Measurements from ENCODE around the gene CHRNE.

CHRNE gene

DNA sequence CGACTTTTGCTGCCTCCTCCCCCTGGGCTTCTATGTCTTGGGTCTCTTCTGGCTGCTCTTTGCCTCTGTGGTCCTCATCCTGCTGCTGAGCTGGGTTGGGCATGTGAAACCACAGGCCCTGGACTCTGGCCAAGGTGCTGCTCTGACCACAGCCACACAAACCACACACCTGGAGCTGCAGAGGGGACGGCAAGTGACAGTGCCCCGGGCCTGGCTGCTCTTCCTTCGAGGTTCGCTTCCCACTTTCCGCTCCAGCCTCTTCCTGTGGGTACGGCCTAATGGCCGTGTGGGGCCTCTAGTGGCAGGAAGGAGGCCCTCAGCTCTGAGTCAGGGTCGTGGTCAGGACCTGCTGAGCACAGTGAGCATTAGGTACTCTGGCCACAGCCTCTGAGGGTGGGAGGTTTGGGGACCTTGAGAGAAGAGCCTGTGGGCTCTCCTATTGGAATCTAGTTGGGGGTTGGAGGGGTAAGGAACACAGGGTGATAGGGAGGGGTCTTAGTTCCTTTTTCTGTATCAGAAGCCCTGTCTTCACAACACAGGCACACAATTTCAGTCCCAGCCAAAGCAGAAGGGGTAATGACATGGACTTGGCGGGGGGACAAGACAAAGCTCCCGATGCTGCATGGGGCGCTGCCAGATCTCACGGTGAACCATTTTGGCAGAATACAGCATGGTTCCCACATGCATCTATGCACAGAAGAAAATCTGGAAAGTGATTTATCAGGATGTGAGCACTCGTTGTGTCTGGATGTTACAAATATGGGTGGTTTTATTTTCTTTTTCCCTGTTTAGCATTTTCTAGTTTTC is 31.5 kb upstream of the CHRNE start:
- Histone ChIP-seq H3K79me2 (ENCODE audit: insufficient read depth, low read length) (peaks cover 30% of the 10 kb centered on the region), H3K4me3 (ENCODE audit: low read length, poor library complexity, severe bottlenecking) (peak overlapping the region; percentile 50), H3K9ac (ENCODE audit: low read depth, low read length, poor library complexity, severe bottlenecking) (peak overlapping the region; percentile 52), H3K9me2 (replicated peaks; ENCODE audit: low read depth, low read length) (no peaks in the 10 kb centered on the region), H3K27me3 (ENCODE audit: insufficient read depth, low read length, poor library complexity, severe bottlenecking) (no peaks in the 10 kb centered on the region), H3K36me3 (ENCODE audit: insufficient read depth, low read length) (no peaks in the 10 kb centered on the region), H2AFZ (ENCODE audit: low read length) (no peak overlapping the region), H3K4me2 (ENCODE audit: low read depth, low read length, poor library complexity, severe bottlenecking) (peak overlapping the region; percentile 80), H3K4me1 (ENCODE audit: insufficient read depth, low read length, poor library complexity, severe bottlenecking) (peaks cover 47% of the 10 kb centered on the region), H3F3A (ENCODE audit: low read depth) (peaks cover 6% of the 10 kb centered on the region; the same call in 1 of the 2 replicates), H4K20me1 (ENCODE audit: insufficient read depth, low read length, poor library complexity, severe bottlenecking) (peaks cover 3% of the 10 kb centered on the region), H3K9me3 (ENCODE audit: insufficient read depth, low read depth, low read length) (no peaks in the 10 kb centered on the region)
- TF ChIP-seq, protein P1, sequence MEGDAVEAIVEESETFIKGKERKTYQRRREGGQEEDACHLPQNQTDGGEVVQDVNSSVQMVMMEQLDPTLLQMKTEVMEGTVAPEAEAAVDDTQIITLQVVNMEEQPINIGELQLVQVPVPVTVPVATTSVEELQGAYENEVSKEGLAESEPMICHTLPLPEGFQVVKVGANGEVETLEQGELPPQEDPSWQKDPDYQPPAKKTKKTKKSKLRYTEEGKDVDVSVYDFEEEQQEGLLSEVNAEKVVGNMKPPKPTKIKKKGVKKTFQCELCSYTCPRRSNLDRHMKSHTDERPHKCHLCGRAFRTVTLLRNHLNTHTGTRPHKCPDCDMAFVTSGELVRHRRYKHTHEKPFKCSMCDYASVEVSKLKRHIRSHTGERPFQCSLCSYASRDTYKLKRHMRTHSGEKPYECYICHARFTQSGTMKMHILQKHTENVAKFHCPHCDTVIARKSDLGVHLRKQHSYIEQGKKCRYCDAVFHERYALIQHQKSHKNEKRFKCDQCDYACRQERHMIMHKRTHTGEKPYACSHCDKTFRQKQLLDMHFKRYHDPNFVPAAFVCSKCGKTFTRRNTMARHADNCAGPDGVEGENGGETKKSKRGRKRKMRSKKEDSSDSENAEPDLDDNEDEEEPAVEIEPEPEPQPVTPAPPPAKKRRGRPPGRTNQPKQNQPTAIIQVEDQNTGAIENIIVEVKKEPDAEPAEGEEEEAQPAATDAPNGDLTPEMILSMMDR (conservative IDR thresholded peaks at IDR 0.05; ENCODE audit: low read length), result peak; percentile 58
- no peak for TF ChIP-seq EZH2phosphoT487 (IDR thresholded peaks at IDR 0.05; ENCODE audit: borderline replicate concordance)

DNA sequence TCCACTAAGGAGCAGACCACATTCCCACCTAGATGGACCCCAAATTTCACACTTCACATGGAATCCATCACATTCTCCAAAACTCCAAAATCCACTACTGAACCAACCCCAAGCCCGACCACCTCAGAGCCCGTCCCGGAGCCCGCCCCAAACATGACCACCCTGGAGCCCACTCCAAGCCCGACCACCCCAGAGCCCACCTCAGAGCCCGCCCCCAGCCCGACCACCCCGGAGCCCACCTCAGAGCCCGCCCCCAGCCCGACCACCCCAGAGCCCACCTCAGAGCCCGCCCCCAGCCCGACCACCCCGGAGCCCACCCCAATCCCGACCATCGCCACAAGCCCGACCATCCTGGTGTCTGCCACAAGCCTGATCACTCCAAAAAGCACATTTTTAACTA is 30.7 kb upstream of the CHRNE start:
- Histone ChIP-seq H3K9me2 (replicated peaks; ENCODE audit: low read depth, low read length) (no peaks in the 10 kb centered on the region), H4K20me1 (ENCODE audit: insufficient read depth, low read length, poor library complexity, severe bottlenecking) (no peaks in the 10 kb centered on the region), H3K9ac (ENCODE audit: low read depth, low read length, poor library complexity, severe bottlenecking) (peak overlapping the region; percentile 52), H3F3A (ENCODE audit: low read depth) (peaks cover 6% of the 10 kb centered on the region; the same call in 1 of the 2 replicates), H3K4me3 (ENCODE audit: low read length, poor library complexity, severe bottlenecking) (peak overlapping the region; percentile 50), H3K27me3 (ENCODE audit: insufficient read depth, low read length, poor library complexity, severe bottlenecking) (no peaks in the 10 kb centered on the region), H3K36me3 (ENCODE audit: insufficient read depth, low read length) (no peaks in the 10 kb centered on the region), H2AFZ (ENCODE audit: low read length) (no peak overlapping the region), H3K4me2 (ENCODE audit: low read depth, low read length, poor library complexity, severe bottlenecking) (peak overlapping the region; percentile 80), H3K4me1 (ENCODE audit: insufficient read depth, low read length, poor library complexity, severe bottlenecking) (peaks cover 42% of the 10 kb centered on the region), H3K79me2 (ENCODE audit: insufficient read depth, low read length) (peaks cover 23% of the 10 kb centered on the region), H3K9me3 (ENCODE audit: insufficient read depth, low read depth, low read length) (no peaks in the 10 kb centered on the region)
- TF ChIP-seq, protein P1 (conservative IDR thresholded peaks at IDR 0.05; ENCODE audit: low read length), result no peak
- TF ChIP-seq EZH2phosphoT487 (IDR thresholded peaks at IDR 0.05; ENCODE audit: borderline replicate concordance), result no peak

DNA sequence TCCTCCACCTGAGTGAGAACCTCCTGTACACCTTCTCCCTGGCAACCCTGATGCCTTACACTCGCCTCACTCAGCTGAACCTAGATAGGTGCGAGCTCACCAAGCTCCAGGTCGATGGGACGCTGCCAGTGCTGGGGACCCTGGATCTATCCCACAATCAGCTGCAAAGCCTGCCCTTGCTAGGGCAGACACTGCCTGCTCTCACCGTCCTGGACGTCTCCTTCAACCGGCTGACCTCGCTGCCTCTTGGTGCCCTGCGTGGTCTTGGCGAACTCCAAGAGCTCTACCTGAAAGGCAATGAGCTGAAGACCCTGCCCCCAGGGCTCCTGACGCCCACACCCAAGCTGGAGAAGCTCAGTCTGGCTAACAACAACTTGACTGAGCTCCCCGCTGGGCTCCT is 29.9 kb upstream of the CHRNE start:
- H3K4me1 ChIP-seq (ENCODE audit: insufficient read depth, low read length, poor library complexity, severe bottlenecking), result peaks cover 38% of the 10 kb centered on the region
- H4K20me1 ChIP-seq (ENCODE audit: insufficient read depth, low read length, poor library complexity, severe bottlenecking), result no peaks in the 10 kb centered on the region
- no peak overlapping the region for H2AFZ ChIP-seq (ENCODE audit: low read length)
- H3K9me2 ChIP-seq (replicated peaks; ENCODE audit: low read depth, low read length), result no peaks in the 10 kb centered on the region
- peaks cover 6% of the 10 kb centered on the region; the same call in 1 of the 2 replicates for H3F3A ChIP-seq (ENCODE audit: low read depth)
- peaks cover 14% of the 10 kb centered on the region; the same call in 1 of the 2 replicates for H3K79me2 ChIP-seq (ENCODE audit: insufficient read depth, low read length)
- no peak for TF ChIP-seq EZH2phosphoT487 (IDR thresholded peaks at IDR 0.05; ENCODE audit: borderline replicate concordance)
- TF ChIP-seq, protein P1 (conservative IDR thresholded peaks at IDR 0.05; ENCODE audit: low read length), result no peak
- H3K4me3 ChIP-seq (ENCODE audit: low read length, poor library complexity, severe bottlenecking), result no peak overlapping the region
- no peaks in the 10 kb centered on the region for H3K36me3 ChIP-seq (ENCODE audit: insufficient read depth, low read length)
- no peaks in the 10 kb centered on the region for H3K27me3 ChIP-seq (ENCODE audit: insufficient read depth, low read length, poor library complexity, severe bottlenecking)
- H3K4me2 ChIP-seq (ENCODE audit: low read depth, low read length, poor library complexity, severe bottlenecking), result no peak overlapping the region
- no peak overlapping the region for H3K9ac ChIP-seq (ENCODE audit: low read depth, low read length, poor library complexity, severe bottlenecking)
- H3K9me3 ChIP-seq (ENCODE audit: insufficient read depth, low read depth, low read length), result no peaks in the 10 kb centered on the region
